ENCODE results near the gene TSPAN16.

DNA sequence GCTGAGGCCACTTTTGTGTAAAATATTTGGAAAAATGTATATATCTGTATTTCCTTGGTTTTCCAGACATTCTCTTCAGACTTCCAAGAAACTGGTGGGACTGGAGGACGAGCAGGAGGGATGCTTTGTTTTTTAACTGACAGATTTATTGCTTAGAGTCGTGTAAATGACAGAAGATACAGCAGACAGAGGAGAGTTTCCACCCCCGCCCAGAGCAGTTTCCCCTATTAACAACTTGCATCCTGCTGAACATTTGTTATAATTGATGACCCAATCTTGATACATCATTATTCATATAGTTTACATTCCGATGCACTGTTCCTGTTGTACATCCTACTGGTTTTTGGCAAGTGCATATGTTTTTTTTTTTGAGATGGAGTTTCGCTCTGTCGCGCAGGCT lies 26.6 kb upstream of the TSPAN16 start:
- TF ChIP-seq, protein P1, sequence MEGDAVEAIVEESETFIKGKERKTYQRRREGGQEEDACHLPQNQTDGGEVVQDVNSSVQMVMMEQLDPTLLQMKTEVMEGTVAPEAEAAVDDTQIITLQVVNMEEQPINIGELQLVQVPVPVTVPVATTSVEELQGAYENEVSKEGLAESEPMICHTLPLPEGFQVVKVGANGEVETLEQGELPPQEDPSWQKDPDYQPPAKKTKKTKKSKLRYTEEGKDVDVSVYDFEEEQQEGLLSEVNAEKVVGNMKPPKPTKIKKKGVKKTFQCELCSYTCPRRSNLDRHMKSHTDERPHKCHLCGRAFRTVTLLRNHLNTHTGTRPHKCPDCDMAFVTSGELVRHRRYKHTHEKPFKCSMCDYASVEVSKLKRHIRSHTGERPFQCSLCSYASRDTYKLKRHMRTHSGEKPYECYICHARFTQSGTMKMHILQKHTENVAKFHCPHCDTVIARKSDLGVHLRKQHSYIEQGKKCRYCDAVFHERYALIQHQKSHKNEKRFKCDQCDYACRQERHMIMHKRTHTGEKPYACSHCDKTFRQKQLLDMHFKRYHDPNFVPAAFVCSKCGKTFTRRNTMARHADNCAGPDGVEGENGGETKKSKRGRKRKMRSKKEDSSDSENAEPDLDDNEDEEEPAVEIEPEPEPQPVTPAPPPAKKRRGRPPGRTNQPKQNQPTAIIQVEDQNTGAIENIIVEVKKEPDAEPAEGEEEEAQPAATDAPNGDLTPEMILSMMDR (IDR thresholded peaks at IDR 0.05), result no peak
- TF ChIP-seq POLR2AphosphoS5 (IDR thresholded peaks at IDR 0.05; ENCODE audit: insufficient read depth in 1 of 2, low read depth in 1 of 2) (no peak), POLR2A (IDR thresholded peaks at IDR 0.05) (no peak)

Data from vagina (tissue), 2 donors.